ENCODE measurements around the gene PGA4. TPM values are rescaled to one million over a fixed set of nuclear protein-coding genes. Genes with fewer than 3 reads are reported as not detected.
"Not testable (repeated sequence)": the region's sequence is repeated elsewhere in the genome, so short reads cannot be mapped to it uniquely, and the experiment has no call there.

The PGA4 gene
- polyA plus RNA-seq, 3 donors, result 1.5 to 33.5 (median 7.0) TPM

DNA sequence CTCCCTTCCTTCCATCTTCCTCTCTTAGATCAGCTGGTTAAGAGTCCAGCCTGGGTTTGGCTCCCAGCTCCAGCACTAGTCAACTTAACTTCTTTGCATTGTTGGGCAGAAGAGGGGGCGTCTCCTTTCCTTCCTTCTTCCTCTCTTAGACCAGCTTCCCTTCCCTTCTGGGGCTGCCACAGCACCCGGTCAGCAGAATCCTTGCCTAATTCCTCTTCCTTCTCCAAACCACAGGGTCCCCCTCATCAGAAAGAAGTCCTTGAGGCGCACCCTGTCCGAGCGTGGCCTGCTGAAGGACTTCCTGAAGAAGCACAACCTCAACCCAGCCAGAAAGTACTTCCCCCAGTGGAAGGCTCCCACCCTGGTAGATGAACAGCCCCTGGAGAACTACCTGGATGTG lies 18.3 kb upstream of the PGA4 start:
- H4K20me1 ChIP-seq (ENCODE audit: insufficient read depth, low read length); H3K27me3 ChIP-seq (ENCODE audit: control insufficient read depth in 2 of 2, insufficient read depth in 2 of 2, low read length in 2 of 2); H3K79me2 ChIP-seq (ENCODE audit: insufficient read depth, low read length); H3K36me3 Mint-ChIP-seq; H2AFZ ChIP-seq (ENCODE audit: insufficient read depth, low read depth, low read length, poor library complexity, severe bottlenecking); intact Hi-C loops (cut with micrococcal nuclease); H3K4me2 ChIP-seq (replicated peaks; ENCODE audit: extremely low read depth, low read length, poor library complexity, severe bottlenecking); H3K9ac ChIP-seq (ENCODE audit: insufficient read depth, low read length, poor library complexity, severe bottlenecking); DNase-seq; H3K4me3 Mint-ChIP-seq; H3K9me3 ChIP-seq (replicated peaks in 1 of 2; ENCODE audit: control insufficient read depth in 1 of 2, insufficient read depth in 1 of 2, low read length in 2 of 2); H3K27ac ChIP-seq (ENCODE audit: low read depth in 1 of 2, low read length in 2 of 2); H3K36me3 ChIP-seq (replicated peaks in 1 of 2; ENCODE audit: control insufficient read depth in 1 of 2, insufficient read depth in 2 of 2, low read length in 2 of 2); H3K27me3 Mint-ChIP-seq (ENCODE audit: low read depth in 3 of 3): not testable (repeated sequence)
- no CpG with 5 or more reads among the region's 5 CpGs for WGBS (ENCODE audit: insufficient coverage)
- Histone ChIP-seq H3K4me1 (ENCODE audit: control insufficient read depth in 1 of 2, insufficient read depth in 2 of 2, low read length in 2 of 2) (peaks cover 23 to 27% of the 10 kb centered on the region in 2 donors), H3K4me3 (replicated peaks in 1 of 3; ENCODE audit: low read depth in 2 of 3, low read length in 3 of 3) (peak overlapping the region in 1 of 3 experiments; percentile 34)
- peaks cover 26% of the 10 kb centered on the region for H3K4me1 Mint-ChIP-seq
- peak overlapping the region in 4 of 7 donors; percentile 24 to 79 (median 58) for H3K27ac Mint-ChIP-seq
- H3K9me3 Mint-ChIP-seq, result peaks cover 6 to 13% (median 9%) of the 10 kb centered on the region in 7 donors

DNA sequence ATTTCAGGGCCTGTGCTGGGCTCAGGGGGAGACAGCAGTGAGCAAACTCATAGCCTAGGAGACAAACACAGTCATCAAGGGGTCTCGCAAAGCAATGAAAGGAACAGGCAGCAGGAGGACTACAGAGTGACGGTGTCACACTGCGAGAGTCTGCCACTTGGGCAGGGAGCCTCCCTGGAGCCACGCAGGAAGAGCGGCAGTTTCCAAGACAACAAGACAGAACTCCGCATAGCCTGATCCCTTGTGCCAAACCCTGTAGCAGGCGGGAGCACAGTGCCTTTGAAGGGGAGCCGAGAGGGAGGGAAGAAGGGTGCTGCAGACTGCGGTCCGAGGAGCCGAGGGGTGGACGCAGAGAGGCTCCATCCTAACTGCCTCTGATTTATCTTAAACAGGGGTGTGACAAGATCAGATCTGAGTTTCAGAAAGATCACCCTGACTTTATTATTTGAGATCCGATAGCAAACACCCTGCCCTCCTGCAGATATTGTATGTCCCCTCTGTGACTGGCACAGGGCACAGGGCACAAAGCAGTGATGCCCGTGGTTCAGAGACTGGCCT lies 17.6 kb upstream of the PGA4 start:
- H3K27me3 Mint-ChIP-seq (ENCODE audit: low read depth in 3 of 3); H3K36me3 ChIP-seq (replicated peaks in 1 of 2; ENCODE audit: control insufficient read depth in 1 of 2, insufficient read depth in 2 of 2, low read length in 2 of 2); H2AFZ ChIP-seq (ENCODE audit: insufficient read depth, low read depth, low read length, poor library complexity, severe bottlenecking); H3K9me3 ChIP-seq (replicated peaks in 1 of 2; ENCODE audit: control insufficient read depth in 1 of 2, insufficient read depth in 1 of 2, low read length in 2 of 2); H4K20me1 ChIP-seq (ENCODE audit: insufficient read depth, low read length); H3K4me3 ChIP-seq (replicated peaks in 1 of 3; ENCODE audit: low read depth in 2 of 3, low read length in 3 of 3); H3K4me3 Mint-ChIP-seq; H3K36me3 Mint-ChIP-seq; intact Hi-C loops (cut with micrococcal nuclease); H3K9me3 Mint-ChIP-seq; H3K27me3 ChIP-seq (ENCODE audit: control insufficient read depth in 2 of 2, insufficient read depth in 2 of 2, low read length in 2 of 2); H3K27ac ChIP-seq (ENCODE audit: low read depth in 1 of 2, low read length in 2 of 2); H3K4me2 ChIP-seq (replicated peaks; ENCODE audit: extremely low read depth, low read length, poor library complexity, severe bottlenecking); DNase-seq; H3K79me2 ChIP-seq (ENCODE audit: insufficient read depth, low read length); H3K9ac ChIP-seq (ENCODE audit: insufficient read depth, low read length, poor library complexity, severe bottlenecking): not testable (repeated sequence)
- H3K4me1 ChIP-seq (ENCODE audit: control insufficient read depth in 1 of 2, insufficient read depth in 2 of 2, low read length in 2 of 2), result peaks cover 23 to 27% of the 10 kb centered on the region in 2 donors
- WGBS (ENCODE audit: insufficient coverage), result 94% methylated on average over 6 of the region's 14 CpGs
- Mint-ChIP-seq H3K27ac (peak overlapping the region in 1 of 7 donors; percentile 81), H3K4me1 (peaks cover 26% of the 10 kb centered on the region)

DNA sequence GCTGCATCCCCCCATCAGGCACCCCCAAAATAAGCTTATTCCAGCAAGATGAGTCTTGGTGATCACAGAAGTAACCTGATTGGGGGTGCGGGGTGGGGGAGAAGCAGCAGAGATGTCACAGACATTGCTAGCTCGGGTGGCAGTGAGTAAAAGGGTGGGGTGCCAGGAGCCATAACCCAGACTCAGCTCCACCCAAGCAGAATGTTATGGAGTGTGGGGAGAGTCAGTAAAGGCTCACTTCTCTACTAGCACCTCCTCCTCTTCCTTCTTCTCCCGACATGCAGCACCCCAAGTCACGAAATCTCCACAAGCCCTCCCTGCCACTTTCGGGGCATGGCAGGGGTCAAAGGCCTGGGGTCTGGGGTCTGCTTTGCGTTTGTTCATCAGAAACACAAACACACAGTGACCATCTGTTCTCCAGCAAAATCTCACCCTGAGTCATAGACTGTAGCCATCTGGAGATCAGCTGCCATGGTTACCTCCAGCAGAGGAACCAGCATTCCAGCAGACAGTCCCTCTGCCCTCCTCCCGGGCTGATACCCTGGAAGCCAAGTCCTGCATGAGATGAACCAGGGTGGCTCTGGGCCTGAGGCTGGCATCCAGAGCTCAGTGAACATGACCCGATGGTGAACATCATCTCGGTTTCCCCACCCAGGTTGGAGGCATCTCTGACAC lies 14.4 kb upstream of the PGA4 start:
- H3K79me2 ChIP-seq (ENCODE audit: insufficient read depth, low read length); H3K4me3 Mint-ChIP-seq; H3K36me3 Mint-ChIP-seq; H3K4me2 ChIP-seq (replicated peaks; ENCODE audit: extremely low read depth, low read length, poor library complexity, severe bottlenecking); H3K27me3 Mint-ChIP-seq (ENCODE audit: low read depth in 3 of 3); H2AFZ ChIP-seq (ENCODE audit: insufficient read depth, low read depth, low read length, poor library complexity, severe bottlenecking); H3K27ac ChIP-seq (ENCODE audit: low read depth in 1 of 2, low read length in 2 of 2); H3K9ac ChIP-seq (ENCODE audit: insufficient read depth, low read length, poor library complexity, severe bottlenecking); H4K20me1 ChIP-seq (ENCODE audit: insufficient read depth, low read length); H3K9me3 ChIP-seq (replicated peaks in 1 of 2; ENCODE audit: control insufficient read depth in 1 of 2, insufficient read depth in 1 of 2, low read length in 2 of 2); intact Hi-C loops (cut with micrococcal nuclease); DNase-seq; H3K27ac Mint-ChIP-seq; H3K27me3 ChIP-seq (ENCODE audit: control insufficient read depth in 2 of 2, insufficient read depth in 2 of 2, low read length in 2 of 2); H3K9me3 Mint-ChIP-seq; H3K4me3 ChIP-seq (replicated peaks in 1 of 3; ENCODE audit: low read depth in 2 of 3, low read length in 3 of 3); H3K36me3 ChIP-seq (replicated peaks in 1 of 2; ENCODE audit: control insufficient read depth in 1 of 2, insufficient read depth in 2 of 2, low read length in 2 of 2): not testable (repeated sequence)
- peaks cover 17 to 19% of the 10 kb centered on the region in 2 donors for H3K4me1 ChIP-seq (ENCODE audit: control insufficient read depth in 1 of 2, insufficient read depth in 2 of 2, low read length in 2 of 2)
- peaks cover 19% of the 10 kb centered on the region for H3K4me1 Mint-ChIP-seq
- WGBS (ENCODE audit: insufficient coverage), result no CpG with 5 or more reads among the region's 9 CpGs

DNA sequence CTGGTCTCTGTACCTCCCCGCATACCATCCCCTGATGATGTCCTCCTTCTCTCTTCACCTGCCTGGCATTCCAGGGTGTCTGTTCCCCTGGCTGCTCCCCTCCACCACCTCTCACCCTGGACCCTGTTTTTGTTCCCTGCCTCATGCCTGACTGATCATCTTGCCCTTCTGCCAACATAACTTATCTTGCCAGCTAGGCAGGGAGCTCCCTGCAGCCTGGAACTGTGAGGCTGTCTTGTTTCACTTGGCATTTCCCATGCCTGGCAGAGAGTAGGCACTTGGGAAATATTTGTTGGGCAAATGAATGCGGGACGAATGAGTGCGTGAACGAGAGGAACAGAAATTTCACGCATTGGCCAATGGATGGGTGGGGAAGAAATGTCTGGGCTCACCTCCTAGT lies 11.5 kb upstream of the PGA4 start:
- H3K4me1 ChIP-seq (ENCODE audit: control insufficient read depth in 1 of 2, insufficient read depth in 2 of 2, low read length in 2 of 2); H3K9ac ChIP-seq (ENCODE audit: insufficient read depth, low read length, poor library complexity, severe bottlenecking); H3K36me3 Mint-ChIP-seq; H3K4me3 Mint-ChIP-seq; H3K9me3 ChIP-seq (replicated peaks in 1 of 2; ENCODE audit: control insufficient read depth in 1 of 2, insufficient read depth in 1 of 2, low read length in 2 of 2); H4K20me1 ChIP-seq (ENCODE audit: insufficient read depth, low read length); H3K36me3 ChIP-seq (replicated peaks in 1 of 2; ENCODE audit: control insufficient read depth in 1 of 2, insufficient read depth in 2 of 2, low read length in 2 of 2); H3K4me2 ChIP-seq (replicated peaks; ENCODE audit: extremely low read depth, low read length, poor library complexity, severe bottlenecking); H3K27me3 ChIP-seq (ENCODE audit: control insufficient read depth in 2 of 2, insufficient read depth in 2 of 2, low read length in 2 of 2); H3K27ac Mint-ChIP-seq; H3K4me3 ChIP-seq (replicated peaks in 1 of 3; ENCODE audit: low read depth in 2 of 3, low read length in 3 of 3); H3K27me3 Mint-ChIP-seq (ENCODE audit: low read depth in 3 of 3); H3K4me1 Mint-ChIP-seq; H3K27ac ChIP-seq (ENCODE audit: low read depth in 1 of 2, low read length in 2 of 2); DNase-seq; H2AFZ ChIP-seq (ENCODE audit: insufficient read depth, low read depth, low read length, poor library complexity, severe bottlenecking); intact Hi-C loops (cut with micrococcal nuclease); H3K9me3 Mint-ChIP-seq; H3K79me2 ChIP-seq (ENCODE audit: insufficient read depth, low read length): not testable (repeated sequence)
- no CpG with 5 or more reads among the region's 6 CpGs for WGBS (ENCODE audit: insufficient coverage)

Measured in CD14-positive monocyte (primary cell).